Activated CD8-positive, alpha-beta T cell treated with anti-CD3 and anti-CD28 coated beads, Interleukin-2, amount 10 ng/mL, durations not matched to agents 7 days and 5 days (primary cell): ENCODE measurements around the gene CCL22. TPM values are rescaled to one million over a fixed set of nuclear protein-coding genes. Genes with fewer than 3 reads are reported as not detected.

ENCODE experiments used
- ATAC-seq: fragments of 150-1000 bp; cut with Tn5 transposase; one replicate; pipeline ENCODE4 v1.10.0; 2021; ENCODE audit warnings: moderate library complexity
- CTCF ChIA-PET: fragments of 350-600 bp; sonication (Branson Sonifier 250); formaldehyde crosslinking; loops from one replicate; lab custom pipeline; 2021; ENCODE audit warnings: antibody characterized with exemption; lab: Charles Lee
- POLR2A ChIA-PET: fragments of 350-600 bp; sonication (Branson Sonifier 250); formaldehyde crosslinking; loops from one replicate; lab custom pipeline; 2021; ENCODE audit warnings: antibody characterized with exemption; lab: Charles Lee
- DNase-seq: peaks from one replicate; pipeline ENCODE4 v3.0.0-alpha.2; 2020
- H3K27ac Mint-ChIP-seq: one replicate; pipeline ENCODE4 v1.8.0; 2021; ENCODE audit warnings: mild to moderate bottlenecking, mixed read lengths
- H3K27me3 Mint-ChIP-seq: one replicate; pipeline ENCODE4 v1.8.0; 2021; ENCODE audit warnings: low read depth, mixed read lengths
- H3K36me3 Mint-ChIP-seq: one replicate; pipeline ENCODE4 v1.8.0; 2021; ENCODE audit warnings: low read depth, mixed read lengths
- H3K4me1 Mint-ChIP-seq: one replicate; pipeline ENCODE4 v1.8.0; 2021; ENCODE audit warnings: low read depth, mixed read lengths
- H3K4me3 Mint-ChIP-seq: one replicate; pipeline ENCODE4 v1.8.0; 2021; ENCODE audit warnings: mild to moderate bottlenecking, mixed read lengths
- H3K9me3 Mint-ChIP-seq: one replicate; pipeline ENCODE4 v1.8.0; 2022; ENCODE audit warnings: mixed read lengths; ENCODE audit not compliant: insufficient read depth
- total RNA-seq, 2 experiments: library from RNA; stranded (reverse); gene quantifications; one replicate each; pipeline ENCODE4 v1.2.3, GENCODE V29; 2021

The CCL22 gene
- total RNA-seq, 2 experiments from 2014 or later = 0.97 to 0.99 TPM

DNA sequence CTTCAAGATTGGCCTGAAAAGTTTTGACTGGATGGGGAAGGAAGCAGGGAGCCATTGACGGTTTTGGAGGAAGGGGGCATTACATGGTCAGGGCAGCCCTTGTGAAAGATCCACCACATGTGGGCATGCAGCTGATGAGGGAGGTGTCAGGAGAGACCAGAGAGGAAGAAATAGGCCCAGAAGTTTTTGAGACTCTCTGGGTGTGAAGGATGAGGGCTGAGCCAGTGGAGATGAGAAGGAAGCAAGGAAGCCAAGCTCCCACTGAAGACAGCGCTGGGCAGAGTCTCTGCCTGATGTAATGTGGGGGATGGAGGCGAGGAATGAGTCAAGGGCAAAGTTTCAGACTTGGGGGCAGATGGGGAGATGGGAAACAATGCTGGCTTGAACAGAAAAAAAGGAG lies 46.5 kb downstream of the CCL22 start:
- Mint-ChIP-seq H3K4me1 (peaks cover 2% of the 10 kb centered on the region), H3K36me3 (no peaks in the 10 kb centered on the region), H3K27ac (no peak overlapping the region), H3K27me3 (peaks cover 10% of the 10 kb centered on the region), H3K9me3 (no peaks in the 10 kb centered on the region), H3K4me3 (no peak overlapping the region)
- no peak for DNase-seq
- CTCF ChIA-PET = interaction anchor here (4.1 kb wide), 1 partner anchor 13 kb away, joined by 29 read pairs; no protein-coding TSS in a partner anchor
- ATAC-seq = no peak
- POLR2A ChIA-PET = no interaction called here

DNA sequence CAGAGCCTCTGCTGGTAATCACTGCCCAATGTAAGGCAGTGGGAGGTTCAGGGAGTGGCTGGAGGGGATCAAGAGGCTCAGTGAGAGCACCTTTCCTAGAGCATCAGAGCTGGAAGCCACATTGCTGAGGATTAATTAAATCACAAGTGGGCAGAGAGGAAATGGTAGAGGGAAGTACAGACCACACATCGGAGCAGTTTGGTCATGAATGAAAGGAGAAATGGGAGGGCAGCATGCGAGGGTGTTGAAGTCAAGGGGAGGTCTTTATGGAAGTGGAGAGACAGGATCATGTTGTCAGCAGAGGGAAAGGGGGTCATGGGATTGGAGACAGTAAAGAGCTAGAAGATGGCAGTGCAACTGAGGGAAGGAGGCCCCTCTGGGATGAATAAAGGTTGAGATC lies 48.3 kb downstream of the CCL22 start:
- POLR2A ChIA-PET = interaction anchor here (0.8 kb wide), 1 partner anchor 30 kb away, joined by 3 read pairs; no protein-coding TSS in a partner anchor
- no peak for ATAC-seq

DNA sequence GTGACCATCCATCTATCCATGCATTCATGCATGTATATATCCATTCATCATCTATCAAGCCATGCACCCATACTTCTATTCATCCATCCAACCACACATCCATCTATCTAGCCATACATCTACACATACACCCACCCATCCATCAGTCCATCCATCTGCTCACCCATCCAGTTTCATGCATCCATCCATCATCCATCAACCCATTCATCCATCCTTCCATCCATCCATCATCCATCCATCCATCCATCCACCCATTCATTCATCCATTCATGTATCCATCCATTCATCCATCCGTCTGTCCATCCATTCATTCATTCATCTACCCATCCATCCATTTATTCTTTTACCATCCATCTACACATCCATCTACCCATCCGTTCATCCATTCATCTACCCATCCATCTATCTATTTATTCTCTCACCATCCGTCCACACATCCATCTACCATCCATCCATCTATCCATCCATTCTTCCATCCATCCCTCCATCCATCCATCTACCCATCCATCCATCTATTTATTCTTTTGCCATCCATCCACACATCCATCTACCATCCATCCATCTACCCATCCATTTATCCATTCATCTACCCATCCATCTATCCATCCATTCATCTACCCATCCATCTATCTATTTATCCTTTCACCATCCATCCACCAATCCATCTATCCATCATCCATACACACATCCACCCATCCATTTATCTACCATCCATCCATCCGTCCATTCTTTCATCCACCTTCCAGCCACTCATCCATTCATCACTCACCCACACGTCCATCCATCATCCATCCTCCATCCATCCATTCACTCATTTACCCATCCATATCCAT lies 49.2 kb downstream of the CCL22 start:
- Mint-ChIP-seq H3K4me1 (peaks cover 2% of the 10 kb centered on the region), H3K9me3 (no peaks in the 10 kb centered on the region)

More for the DNA sequence above, 48.3 kb downstream of the CCL22 start:
- Mint-ChIP-seq H3K4me3 (no peak overlapping the region), H3K27ac (no peak overlapping the region), H3K27me3 (peaks cover 10% of the 10 kb centered on the region), H3K4me1 (peaks cover 2% of the 10 kb centered on the region), H3K9me3 (no peaks in the 10 kb centered on the region), H3K36me3 (no peaks in the 10 kb centered on the region)
- CTCF ChIA-PET = interaction anchor here (1.0 to 4.1 kb wide), 3 partner anchors 11 to 106 kb away, joined by 3 to 29 read pairs (median 3); no protein-coding TSS in a partner anchor
- no peak for DNase-seq

DNA sequence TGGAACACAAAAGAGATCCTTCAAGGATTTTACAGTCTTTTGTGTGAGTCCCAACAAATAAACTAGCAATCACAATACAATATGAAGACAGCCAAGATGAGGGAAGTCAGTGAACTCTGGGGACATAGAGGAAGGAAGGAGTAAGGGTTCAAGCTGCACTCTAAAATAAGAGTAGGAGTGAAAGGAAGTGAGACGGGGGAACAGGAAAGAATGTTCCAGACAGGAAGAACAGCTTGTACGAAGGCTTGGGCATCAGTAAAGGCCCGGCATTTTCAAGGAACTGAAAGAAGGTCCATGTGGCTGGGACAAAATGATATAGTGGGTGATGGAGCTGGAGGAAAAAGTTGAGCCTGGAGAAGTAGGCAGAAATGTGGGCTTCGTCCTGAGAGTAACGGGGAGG lies 50.5 kb downstream of the CCL22 start:
- Mint-ChIP-seq H3K27ac (no peak overlapping the region), H3K4me1 (peaks cover 2% of the 10 kb centered on the region), H3K27me3 (peaks cover 7% of the 10 kb centered on the region), H3K4me3 (no peak overlapping the region), H3K9me3 (no peaks in the 10 kb centered on the region), H3K36me3 (no peaks in the 10 kb centered on the region)
- no peak for DNase-seq
- no peak for ATAC-seq
- CTCF ChIA-PET = interaction anchor here (0.7 to 1.0 kb wide), 2 partner anchors 8 to 10 kb away, joined by 3 read pairs; no protein-coding TSS in a partner anchor
- POLR2A ChIA-PET = no interaction called here

More for the DNA sequence above, 49.2 kb downstream of the CCL22 start:
- H3K27ac Mint-ChIP-seq = no peak overlapping the region
- H3K4me3 Mint-ChIP-seq = no peak overlapping the region
- no peak for DNase-seq
- POLR2A ChIA-PET = interaction anchor here (0.6 kb wide), 1 partner anchor 608 kb away, joined by 4 read pairs; no protein-coding TSS in a partner anchor
- H3K36me3 Mint-ChIP-seq = no peaks in the 10 kb centered on the region
- ATAC-seq = no peak
- CTCF ChIA-PET = no interaction called here
- peaks cover 10% of the 10 kb centered on the region for H3K27me3 Mint-ChIP-seq

DNA sequence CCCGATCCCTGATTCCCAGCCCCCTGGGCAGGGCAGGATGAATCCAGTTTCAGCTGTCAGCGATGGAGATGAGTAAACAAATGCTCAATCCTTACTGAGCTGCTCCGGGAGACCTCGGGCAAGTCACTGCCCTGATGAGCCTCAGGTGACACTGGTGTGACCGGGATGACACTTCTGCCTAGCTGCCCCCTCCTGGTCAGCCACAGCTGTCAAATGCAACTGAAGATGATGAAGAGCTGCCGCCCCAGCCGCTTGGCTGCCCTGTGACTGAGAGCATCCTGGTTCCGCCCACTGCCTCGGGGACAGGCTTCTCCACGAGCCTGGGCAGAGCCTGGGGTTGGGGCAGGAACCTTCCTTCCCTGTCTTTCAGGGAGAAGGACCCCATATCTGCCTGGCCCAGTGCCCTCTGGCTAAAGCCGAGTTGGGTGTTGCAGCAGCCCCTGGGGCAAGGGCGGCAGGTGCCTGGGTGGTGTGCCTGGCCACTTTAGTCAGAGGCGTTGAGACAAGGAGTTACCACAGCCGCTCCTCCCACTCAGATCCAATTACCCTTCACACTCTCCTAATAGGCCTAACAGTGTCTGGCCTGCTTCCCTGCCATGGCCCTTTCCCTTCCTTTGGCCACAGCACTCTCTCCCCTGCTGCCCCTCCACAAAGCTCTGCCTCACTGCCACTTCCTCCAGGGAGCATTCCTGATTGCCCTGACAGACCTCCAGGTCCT lies 51.4 kb downstream of the CCL22 start:
- no peaks in the 10 kb centered on the region for H3K9me3 Mint-ChIP-seq
- ChIA-PET POLR2A (no interaction called here), CTCF (interaction anchor here (1.0 kb wide), 1 partner anchor 9 kb away, joined by 3 read pairs; no protein-coding TSS in a partner anchor)
- no peak overlapping the region for H3K4me3 Mint-ChIP-seq
- H3K27me3 Mint-ChIP-seq = peaks cover 2% of the 10 kb centered on the region
- no peaks in the 10 kb centered on the region for H3K36me3 Mint-ChIP-seq
- H3K4me1 Mint-ChIP-seq = peaks cover 2% of the 10 kb centered on the region
- ATAC-seq (no peak), DNase-seq (no peak)
- no peak overlapping the region for H3K27ac Mint-ChIP-seq

DNA sequence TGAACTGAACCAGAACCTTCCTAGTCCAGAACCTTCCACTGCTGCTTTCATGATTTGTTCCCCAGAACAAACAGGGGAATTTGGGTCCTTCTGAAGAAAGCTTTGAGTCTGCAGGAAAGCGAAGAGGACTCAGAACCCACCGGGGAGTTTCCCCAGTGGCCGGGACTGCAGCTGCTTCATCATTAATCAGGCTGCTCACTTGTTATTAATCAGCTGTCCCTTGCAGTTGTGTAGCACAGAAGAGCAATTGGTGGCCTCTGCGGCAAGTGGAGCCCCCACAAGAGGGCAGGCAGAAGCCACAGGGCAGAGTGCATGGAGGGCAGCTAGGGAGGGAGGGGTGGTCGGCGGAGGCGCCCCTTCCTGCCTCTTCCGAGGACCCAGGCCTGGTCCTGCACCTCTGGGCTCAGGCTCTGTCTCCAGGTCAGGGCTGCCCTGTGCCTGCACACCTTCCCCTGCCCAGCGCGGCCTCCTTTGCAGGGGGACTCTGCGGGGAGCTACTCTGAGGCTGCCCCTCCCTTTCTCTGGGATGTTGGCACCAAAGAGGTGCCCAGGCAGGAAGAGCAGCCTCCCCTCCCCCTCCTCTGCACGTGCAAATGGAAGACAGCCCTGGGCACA lies 52.9 kb downstream of the CCL22 start:
- ATAC-seq = no peak
- no peak for DNase-seq
- no peaks in the 10 kb centered on the region for H3K9me3 Mint-ChIP-seq
- H3K27ac Mint-ChIP-seq = no peak overlapping the region
- H3K27me3 Mint-ChIP-seq = no peaks in the 10 kb centered on the region
- H3K36me3 Mint-ChIP-seq = no peaks in the 10 kb centered on the region
- POLR2A ChIA-PET = no interaction called here
- H3K4me3 Mint-ChIP-seq = no peak overlapping the region
- H3K4me1 Mint-ChIP-seq = peaks cover 2% of the 10 kb centered on the region
- CTCF ChIA-PET = interaction anchor here (1.3 kb wide), 1 partner anchor 111 kb away, joined by 5 read pairs; no protein-coding TSS in a partner anchor

DNA sequence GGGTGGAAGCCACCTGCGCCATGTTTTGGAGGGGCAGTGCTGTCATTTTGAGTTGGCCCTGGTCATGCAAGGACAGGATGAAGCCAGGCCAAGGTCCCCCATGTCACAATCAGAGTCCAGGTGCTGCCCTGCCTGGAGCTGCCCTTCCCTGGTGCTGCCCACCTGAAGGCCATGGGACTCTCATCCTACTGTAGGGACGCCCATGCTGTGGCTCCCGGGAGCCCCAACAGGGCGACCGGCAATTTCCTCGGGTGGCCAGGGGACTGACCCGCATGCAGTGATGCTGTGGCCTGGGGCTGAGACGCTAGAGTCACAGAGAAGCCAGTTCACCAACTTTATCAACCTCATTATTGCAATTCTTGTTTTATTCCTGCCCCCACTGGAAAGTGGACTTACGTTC lies 54.0 kb downstream of the CCL22 start:
- CTCF ChIA-PET = interaction anchor here (1.3 kb wide), 1 partner anchor 114 kb away, joined by 4 read pairs; no protein-coding TSS in a partner anchor

DNA sequence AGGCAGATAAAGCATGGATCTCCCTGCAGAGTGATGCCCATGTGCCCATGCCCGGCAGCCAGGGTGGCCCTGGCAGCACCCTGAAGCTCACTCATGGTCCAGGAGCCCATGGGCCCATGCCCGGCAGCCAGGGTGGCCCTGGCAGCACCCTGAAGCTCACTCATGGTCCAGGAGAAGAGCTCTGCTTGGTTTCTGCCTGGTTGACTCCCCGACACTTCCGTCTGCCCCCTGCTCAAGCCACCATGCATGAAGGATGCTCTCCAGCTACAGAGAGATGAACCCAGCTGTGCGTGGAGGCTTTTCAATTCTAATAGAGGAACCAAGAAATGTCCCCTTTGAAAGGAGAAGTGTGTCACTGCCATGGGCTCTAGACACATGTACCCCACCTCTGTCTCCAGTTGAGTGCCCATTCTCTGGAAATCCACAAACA lies 54.7 kb downstream of the CCL22 start:
- H3K36me3 Mint-ChIP-seq = no peaks in the 10 kb centered on the region
- no peak overlapping the region for H3K4me3 Mint-ChIP-seq
- no peak for ATAC-seq
- ChIA-PET POLR2A (interaction anchor here (0.6 kb wide), 1 partner anchor 8 kb away, joined by 3 read pairs; no protein-coding TSS in a partner anchor), CTCF (interaction anchor here (1.1 to 1.3 kb wide), 2 partner anchors 113 to 114 kb away, joined by 4 to 6 read pairs; no protein-coding TSS in a partner anchor)
- no peak for DNase-seq
- peaks cover 15% of the 10 kb centered on the region for H3K4me1 Mint-ChIP-seq
- H3K9me3 Mint-ChIP-seq = no peaks in the 10 kb centered on the region
- no peak overlapping the region for H3K27ac Mint-ChIP-seq
- H3K27me3 Mint-ChIP-seq = no peaks in the 10 kb centered on the region

More for the DNA sequence above, 54.0 kb downstream of the CCL22 start:
- Mint-ChIP-seq H3K4me3 (no peak overlapping the region), H3K27ac (no peak overlapping the region), H3K27me3 (no peaks in the 10 kb centered on the region), H3K36me3 (no peaks in the 10 kb centered on the region), H3K9me3 (no peaks in the 10 kb centered on the region), H3K4me1 (peaks cover 10% of the 10 kb centered on the region)
- DNase-seq (no peak), ATAC-seq (no peak)
- POLR2A ChIA-PET = interaction anchor here (0.6 kb wide), 1 partner anchor 9 kb away, joined by 3 read pairs; no protein-coding TSS in a partner anchor

DNA sequence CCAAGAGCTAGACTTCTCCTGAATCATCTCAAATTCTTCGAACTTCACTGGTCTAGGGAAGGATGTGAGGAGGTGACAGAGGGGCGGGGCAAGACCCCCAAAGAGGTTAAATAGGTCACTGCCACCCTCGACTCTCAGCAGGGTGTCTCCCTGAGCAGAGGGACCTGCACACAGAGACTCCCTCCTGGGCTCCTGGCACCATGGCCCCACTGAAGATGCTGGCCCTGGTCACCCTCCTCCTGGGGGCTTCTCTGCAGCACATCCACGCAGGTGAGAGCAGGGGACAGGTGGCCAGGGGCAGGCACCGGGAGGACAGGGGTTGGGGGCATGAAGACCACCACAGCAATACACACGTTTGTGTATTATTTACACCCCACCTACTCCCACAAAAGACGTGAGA lies 55.1 kb downstream of the CCL22 start:
- H3K27ac Mint-ChIP-seq = no peak overlapping the region
- ATAC-seq = no peak
- H3K27me3 Mint-ChIP-seq = no peaks in the 10 kb centered on the region
- no peak overlapping the region for H3K4me3 Mint-ChIP-seq
- ChIA-PET POLR2A (no interaction called here), CTCF (interaction anchor here (1.1 to 1.3 kb wide), 2 partner anchors 113 to 115 kb away, joined by 4 to 6 read pairs; no protein-coding TSS in a partner anchor)
- H3K9me3 Mint-ChIP-seq = no peaks in the 10 kb centered on the region
- no peak for DNase-seq
- H3K36me3 Mint-ChIP-seq = no peaks in the 10 kb centered on the region
- H3K4me1 Mint-ChIP-seq = peaks cover 18% of the 10 kb centered on the region
